NAMALWA (cell line): ENCODE data around the gene ADSS2.
"Not testable (repeated sequence)": the region's sequence is repeated elsewhere in the genome, so short reads cannot be mapped to it uniquely, and the experiment has no call there.

Experiments
- DNase-seq: peaks from one replicate; pipeline ENCODE4 v3.0.0-alpha.2; 2015; ENCODE audit warnings: low spot score

Gene ADSS2

GRCh38 chr1:244365262-244365661 lies 86.4 kb downstream of the ADSS2 start:
- not testable (repeated sequence) for DNase-seq

GRCh38 chr1:244362476-244362875 lies 89.2 kb downstream of the ADSS2 start:
- no peak for DNase-seq

GRCh38 chr1:244361764-244362473 lies 89.8 kb downstream of the ADSS2 start:
- no peak for DNase-seq
